WTC11 (cell line): Measurements from ENCODE around the gene HOXA2. TPM values are rescaled to one million over a fixed set of nuclear protein-coding genes. Genes with fewer than 3 reads are reported as not detected.
A peak's percentile ranks its signal among the peaks of the same experiment; 100 is the strongest.

Source experiments
- ATAC-seq: fragments of 200-7000 bp; cut with Tn5 transposase; 2 replicates; pipeline ENCODE4 v1.10.0; 2021; ENCODE audit warnings: mild to moderate bottlenecking, moderate library complexity
- CTCF ChIA-PET: fragments of 300-600 bp; sonication (Branson Sonifier 250); formaldehyde crosslinking; loops from one replicate; lab custom pipeline; 2021; ENCODE audit warnings: antibody characterized with exemption; lab: Charles Lee
- POLR2A ChIA-PET: fragments of 350-600 bp; sonication (Branson Sonifier 250); formaldehyde crosslinking; loops from one replicate; lab custom pipeline; 2021; ENCODE audit warnings: antibody characterized with exemption; lab: Charles Lee
- DNase-seq: peaks from one replicate; pipeline ENCODE4 v3.0.0; 2021; ENCODE audit warnings: low spot score
- H3K27ac Mint-ChIP-seq: 2 replicates; pipeline ENCODE4 v1.8.0; 2021; ENCODE audit warnings: mixed read lengths
- H3K27me3 Mint-ChIP-seq: 2 replicates; pipeline ENCODE4 v1.8.0; 2021; ENCODE audit warnings: low read depth, mild to moderate bottlenecking, moderate library complexity, mixed read lengths
- H3K36me3 Mint-ChIP-seq: 2 replicates; pipeline ENCODE4 v1.8.0; 2021; ENCODE audit warnings: mixed read lengths
- H3K4me1 Mint-ChIP-seq: 2 replicates; pipeline ENCODE4 v1.8.0; 2022; ENCODE audit warnings: mixed read lengths
- H3K4me3 Mint-ChIP-seq: 2 replicates; pipeline ENCODE4 v1.8.0; 2021; ENCODE audit warnings: mild to moderate bottlenecking, moderate library complexity, mixed read lengths
- H3K9me3 Mint-ChIP-seq: 2 replicates; pipeline ENCODE4 v1.8.0; 2021; ENCODE audit warnings: mixed read lengths
- ARID4B ChIP-seq: sonication (generic); formaldehyde crosslinking; IDR thresholded peaks from 2 replicates; pipeline ENCODE4 v1.8.0; 2023; ENCODE audit warnings: missing genetic modification reagents, mild to moderate bottlenecking, borderline replicate concordance
- ATF3 ChIP-seq: sonication (generic); formaldehyde crosslinking; conservative IDR thresholded peaks from 2 replicates; pipeline ENCODE4 v1.8.1; 2022; ENCODE audit warnings: mild to moderate bottlenecking, missing genetic modification reagents
- CREB1 ChIP-seq: sonication (generic); formaldehyde crosslinking; IDR thresholded peaks from 2 replicates; pipeline ENCODE4 v1.8.0; 2023; ENCODE audit warnings: mild to moderate bottlenecking, missing genetic modification reagents
- HMGA2 ChIP-seq: fragments of 250-450 bp; sonication (Bioruptor Pico); IDR thresholded peaks from 2 replicates; pipeline ENCODE4 v1.4.0; 2021; ENCODE audit warnings: mild to moderate bottlenecking, moderate library complexity
- JAZF1 ChIP-seq: fragments of 250-450 bp; sonication (Bioruptor Pico); IDR thresholded peaks from 2 replicates; pipeline ENCODE4 v1.9.0; 2021; ENCODE audit warnings: moderate library complexity, mild to moderate bottlenecking, inconsistent platforms
- KAT7 ChIP-seq: sonication (generic); formaldehyde crosslinking; IDR thresholded peaks from 2 replicates; pipeline ENCODE4 v1.8.1; 2023; ENCODE audit warnings: missing genetic modification reagents, mild to moderate bottlenecking, borderline replicate concordance
- NR2C2 ChIP-seq: sonication (generic); formaldehyde crosslinking; IDR thresholded peaks from 2 replicates; pipeline ENCODE4 v1.8.0; 2022; ENCODE audit warnings: mild to moderate bottlenecking, missing genetic modification reagents
- RELA ChIP-seq: sonication (generic); formaldehyde crosslinking; IDR thresholded peaks from 2 replicates; pipeline ENCODE4 v1.8.1; 2022; ENCODE audit warnings: missing genetic modification reagents, mild to moderate bottlenecking, borderline replicate concordance
- TCF7 ChIP-seq: sonication (generic); formaldehyde crosslinking; IDR thresholded peaks from 2 replicates; pipeline ENCODE4 v1.8.0; 2022; ENCODE audit warnings: mild to moderate bottlenecking, low read depth, missing genetic modification reagents, moderate library complexity
- TP53 ChIP-seq: sonication (generic); formaldehyde crosslinking; IDR thresholded peaks from 2 replicates; pipeline ENCODE4 v1.8.1; 2023; ENCODE audit warnings: mild to moderate bottlenecking, missing genetic modification reagents
- ZBTB21 ChIP-seq: sonication (generic); formaldehyde crosslinking; IDR thresholded peaks from 2 replicates; pipeline ENCODE4 v1.8.1; 2023; ENCODE audit warnings: mild to moderate bottlenecking, missing genetic modification reagents, borderline replicate concordance
- ZNF138 ChIP-seq: sonication (generic); formaldehyde crosslinking; conservative IDR thresholded peaks from 2 replicates; pipeline ENCODE4 v1.8.1; 2022; ENCODE audit warnings: mild to moderate bottlenecking, moderate library complexity, missing genetic modification reagents
- ZNF263 ChIP-seq: sonication (generic); formaldehyde crosslinking; IDR thresholded peaks from 2 replicates; pipeline ENCODE4 v1.8.1; 2022; ENCODE audit warnings: low read depth, mild to moderate bottlenecking, moderate library complexity, missing genetic modification reagents
- total RNA-seq: library from RNA; stranded (reverse); gene quantifications from 3 replicates; pipeline ENCODE4 v1.2.3, GENCODE V29; 2021
- TF ChIP-seq, protein P1 (sequence below): sonication (generic); formaldehyde crosslinking; IDR thresholded peaks from 2 replicates; pipeline ENCODE4 v1.8.0; 2023; ENCODE audit warnings: missing genetic modification reagents
- TF ChIP-seq, protein P2 (sequence below): sonication (generic); formaldehyde crosslinking; IDR thresholded peaks from 2 replicates; pipeline ENCODE4 v1.8.0; 2022; ENCODE audit warnings: mild to moderate bottlenecking, missing genetic modification reagents
- TF ChIP-seq, protein P3 (sequence below): fragments of 250-450 bp; sonication (Bioruptor Pico); IDR thresholded peaks from 2 replicates; pipeline ENCODE4 v1.9.0; 2021; ENCODE audit warnings: mild to moderate bottlenecking
- TF ChIP-seq, protein P4 (sequence below): sonication (generic); formaldehyde crosslinking; IDR thresholded peaks from 2 replicates; pipeline ENCODE4 v1.8.0; 2022; ENCODE audit warnings: mild to moderate bottlenecking, missing genetic modification reagents

HOXA2 gene
- total RNA-seq, 1 experiment from 2014 or later = not detected

- Mint-ChIP-seq H3K4me3 (no peak overlapping the region), H3K27ac (no peak overlapping the region), H3K9me3 (no peaks in the 10 kb centered on the region), H3K27me3 (peaks cover 72% of the 10 kb centered on the region), H3K4me1 (peaks cover 9% of the 10 kb centered on the region; the same call in 1 of the 2 replicates), H3K36me3 (no peaks in the 10 kb centered on the region)
- POLR2A ChIA-PET = no interaction called here
- TF ChIP-seq, protein P1, sequence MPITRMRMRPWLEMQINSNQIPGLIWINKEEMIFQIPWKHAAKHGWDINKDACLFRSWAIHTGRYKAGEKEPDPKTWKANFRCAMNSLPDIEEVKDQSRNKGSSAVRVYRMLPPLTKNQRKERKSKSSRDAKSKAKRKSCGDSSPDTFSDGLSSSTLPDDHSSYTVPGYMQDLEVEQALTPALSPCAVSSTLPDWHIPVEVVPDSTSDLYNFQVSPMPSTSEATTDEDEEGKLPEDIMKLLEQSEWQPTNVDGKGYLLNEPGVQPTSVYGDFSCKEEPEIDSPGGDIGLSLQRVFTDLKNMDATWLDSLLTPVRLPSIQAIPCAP (CRISPR knock-in tag) = no peak
- CTCF ChIA-PET = interaction anchor here (1.3 kb wide), 1 partner anchor 78 kb away, joined by 3 read pairs; no protein-coding TSS in a partner anchor
- no peak for DNase-seq
- ATAC-seq = no peak
Observed at GRCh38 chr7:27083646-27084045, 18.8 kb downstream of the HOXA2 start.

DNA sequence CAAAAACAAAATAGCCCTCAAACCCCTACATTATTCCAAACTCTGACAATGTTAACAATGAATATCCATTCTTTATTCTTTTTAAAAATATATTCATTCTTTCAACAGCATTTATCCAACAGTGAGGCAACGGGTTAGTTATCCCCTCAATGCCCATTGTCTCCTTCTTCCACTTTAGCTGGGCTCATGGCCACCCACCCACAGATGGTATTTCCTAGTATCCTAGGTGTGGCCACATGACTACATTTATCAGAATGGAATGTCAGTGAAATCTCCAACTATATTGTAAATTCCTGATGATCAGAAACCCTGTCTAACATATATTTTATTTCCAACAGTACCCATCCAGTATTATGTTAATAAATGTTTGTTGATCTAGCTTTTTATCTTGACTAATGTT, 20.3 kb downstream of the HOXA2 start:
- CTCF ChIA-PET = no interaction called here
- no peaks in the 10 kb centered on the region for H3K9me3 Mint-ChIP-seq
- ATAC-seq (no peak), DNase-seq (no peak)
- H3K36me3 Mint-ChIP-seq = no peaks in the 10 kb centered on the region
- H3K4me1 Mint-ChIP-seq = peaks cover 3% of the 10 kb centered on the region; the same call in 1 of the 2 replicates
- H3K4me3 Mint-ChIP-seq = no peak overlapping the region
- H3K27ac Mint-ChIP-seq = no peak overlapping the region
- H3K27me3 Mint-ChIP-seq = peaks cover 57% of the 10 kb centered on the region
- TF ChIP-seq, protein P2, sequence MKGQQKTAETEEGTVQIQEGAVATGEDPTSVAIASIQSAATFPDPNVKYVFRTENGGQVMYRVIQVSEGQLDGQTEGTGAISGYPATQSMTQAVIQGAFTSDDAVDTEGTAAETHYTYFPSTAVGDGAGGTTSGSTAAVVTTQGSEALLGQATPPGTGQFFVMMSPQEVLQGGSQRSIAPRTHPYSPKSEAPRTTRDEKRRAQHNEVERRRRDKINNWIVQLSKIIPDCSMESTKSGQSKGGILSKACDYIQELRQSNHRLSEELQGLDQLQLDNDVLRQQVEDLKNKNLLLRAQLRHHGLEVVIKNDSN = no peak
- TF ChIP-seq TCF7 (CRISPR knock-in tag) = no peak
- TF ChIP-seq RELA = no peak
- TF ChIP-seq, protein P3, sequence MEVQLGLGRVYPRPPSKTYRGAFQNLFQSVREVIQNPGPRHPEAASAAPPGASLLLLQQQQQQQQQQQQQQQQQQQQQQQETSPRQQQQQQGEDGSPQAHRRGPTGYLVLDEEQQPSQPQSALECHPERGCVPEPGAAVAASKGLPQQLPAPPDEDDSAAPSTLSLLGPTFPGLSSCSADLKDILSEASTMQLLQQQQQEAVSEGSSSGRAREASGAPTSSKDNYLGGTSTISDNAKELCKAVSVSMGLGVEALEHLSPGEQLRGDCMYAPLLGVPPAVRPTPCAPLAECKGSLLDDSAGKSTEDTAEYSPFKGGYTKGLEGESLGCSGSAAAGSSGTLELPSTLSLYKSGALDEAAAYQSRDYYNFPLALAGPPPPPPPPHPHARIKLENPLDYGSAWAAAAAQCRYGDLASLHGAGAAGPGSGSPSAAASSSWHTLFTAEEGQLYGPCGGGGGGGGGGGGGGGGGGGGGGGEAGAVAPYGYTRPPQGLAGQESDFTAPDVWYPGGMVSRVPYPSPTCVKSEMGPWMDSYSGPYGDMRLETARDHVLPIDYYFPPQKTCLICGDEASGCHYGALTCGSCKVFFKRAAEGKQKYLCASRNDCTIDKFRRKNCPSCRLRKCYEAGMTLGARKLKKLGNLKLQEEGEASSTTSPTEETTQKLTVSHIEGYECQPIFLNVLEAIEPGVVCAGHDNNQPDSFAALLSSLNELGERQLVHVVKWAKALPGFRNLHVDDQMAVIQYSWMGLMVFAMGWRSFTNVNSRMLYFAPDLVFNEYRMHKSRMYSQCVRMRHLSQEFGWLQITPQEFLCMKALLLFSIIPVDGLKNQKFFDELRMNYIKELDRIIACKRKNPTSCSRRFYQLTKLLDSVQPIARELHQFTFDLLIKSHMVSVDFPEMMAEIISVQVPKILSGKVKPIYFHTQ = no peak
- no peak for TF ChIP-seq NR2C2 (CRISPR knock-in tag)
- TF ChIP-seq ZNF263 (CRISPR knock-in tag) = no peak
- TF ChIP-seq TP53 (CRISPR knock-in tag) = no peak
- POLR2A ChIA-PET = no interaction called here

DNA sequence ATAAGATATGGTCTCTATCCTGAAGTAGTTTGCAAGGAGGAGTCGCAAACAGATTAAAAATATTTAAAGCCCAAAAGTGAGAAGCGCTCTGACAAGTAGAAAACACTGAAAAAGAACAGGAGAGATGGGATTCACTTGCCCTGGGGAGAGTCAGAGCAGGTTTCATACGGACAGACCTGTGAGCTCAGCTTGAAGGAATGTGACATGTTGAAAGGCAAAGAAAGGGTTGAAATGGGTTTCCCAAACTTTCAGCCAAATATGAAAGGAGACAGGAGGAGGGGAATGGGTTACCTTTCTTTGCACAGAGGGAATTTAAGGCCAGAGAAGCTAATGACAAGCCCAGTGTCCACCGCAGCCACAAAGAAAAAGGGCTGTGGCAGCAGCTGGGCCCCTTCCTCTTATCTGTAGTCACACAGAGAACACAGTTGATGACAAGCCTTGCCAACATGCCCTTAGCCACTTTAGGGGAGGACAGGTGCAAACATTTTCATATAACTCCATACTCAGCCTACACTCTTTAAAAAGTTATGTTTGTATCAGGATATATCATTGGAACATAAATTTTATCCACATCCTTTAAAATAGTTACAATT, 21.5 kb downstream of the HOXA2 start:
- Mint-ChIP-seq H3K4me1 (peaks cover 3% of the 10 kb centered on the region; the same call in 1 of the 2 replicates), H3K27ac (no peak overlapping the region), H3K36me3 (no peaks in the 10 kb centered on the region), H3K9me3 (no peaks in the 10 kb centered on the region), H3K27me3 (peaks cover 46% of the 10 kb centered on the region), H3K4me3 (no peak overlapping the region)
- CTCF ChIA-PET = interaction anchor here (1.2 kb wide), 1 partner anchor 15 kb away, joined by 3 read pairs; the partner anchor contains the start of gene HOXA1
- DNase-seq (no peak), ATAC-seq (peak; percentile 69)
- POLR2A ChIA-PET = no interaction called here
- TF ChIP-seq ZBTB21 (CRISPR knock-in tag) = no peak
- TF ChIP-seq HMGA2 (CRISPR knock-in tag) = no peak
- TF ChIP-seq, protein P4, sequence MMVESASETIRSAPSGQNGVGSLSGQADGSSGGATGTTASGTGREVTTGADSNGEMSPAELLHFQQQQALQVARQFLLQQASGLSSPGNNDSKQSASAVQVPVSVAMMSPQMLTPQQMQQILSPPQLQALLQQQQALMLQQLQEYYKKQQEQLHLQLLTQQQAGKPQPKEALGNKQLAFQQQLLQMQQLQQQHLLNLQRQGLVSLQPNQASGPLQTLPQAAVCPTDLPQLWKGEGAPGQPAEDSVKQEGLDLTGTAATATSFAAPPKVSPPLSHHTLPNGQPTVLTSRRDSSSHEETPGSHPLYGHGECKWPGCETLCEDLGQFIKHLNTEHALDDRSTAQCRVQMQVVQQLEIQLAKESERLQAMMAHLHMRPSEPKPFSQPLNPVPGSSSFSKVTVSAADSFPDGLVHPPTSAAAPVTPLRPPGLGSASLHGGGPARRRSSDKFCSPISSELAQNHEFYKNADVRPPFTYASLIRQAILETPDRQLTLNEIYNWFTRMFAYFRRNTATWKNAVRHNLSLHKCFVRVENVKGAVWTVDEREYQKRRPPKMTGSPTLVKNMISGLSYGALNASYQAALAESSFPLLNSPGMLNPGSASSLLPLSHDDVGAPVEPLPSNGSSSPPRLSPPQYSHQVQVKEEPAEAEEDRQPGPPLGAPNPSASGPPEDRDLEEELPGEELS (CRISPR knock-in tag) = no peak
- no peak for TF ChIP-seq JAZF1 (CRISPR knock-in tag)
- no peak for TF ChIP-seq ARID4B (CRISPR knock-in tag)
- no peak for TF ChIP-seq KAT7 (CRISPR knock-in tag)
- TF ChIP-seq CREB1 (CRISPR knock-in tag) = no peak
- no peak for TF ChIP-seq ZNF138 (CRISPR knock-in tag)
- TF ChIP-seq ATF3 (CRISPR knock-in tag) = no peak
